Measurements from ENCODE around the gene MACROH2A1.

Gene MACROH2A1

GRCh38 chr5:135344349-135344748, 54.7 kb downstream of the MACROH2A1 start:
- TF ChIP-seq BACH2 (CRISPR knock-in tag; IDR thresholded peaks at IDR 0.05; ENCODE audit: borderline replicate concordance): no peak
- no peak for TF ChIP-seq ZNF70 (CRISPR knock-in tag; IDR thresholded peaks at IDR 0.05)
- no peak for TF ChIP-seq ZFP3 (CRISPR knock-in tag; IDR thresholded peaks at IDR 0.05)
- no peak for TF ChIP-seq ZNF8 (CRISPR knock-in tag; IDR thresholded peaks at IDR 0.05)
- no peak for TF ChIP-seq TSHZ2 (CRISPR knock-in tag; IDR thresholded peaks at IDR 0.05)
- no peak for TF ChIP-seq TOX (CRISPR knock-in tag; IDR thresholded peaks at IDR 0.05; ENCODE audit: borderline replicate concordance)
- no peak; the same call in 2 of the 3 replicates for ATAC-seq

- TF ChIP-seq CSDC2 (CRISPR knock-in tag; IDR thresholded peaks at IDR 0.05): no peak
- TF ChIP-seq ZC3H10 (CRISPR knock-in tag; IDR thresholded peaks at IDR 0.05): no peak
- no peak for TF ChIP-seq GLIS3 (CRISPR knock-in tag; IDR thresholded peaks at IDR 0.05)
- no peak for TF ChIP-seq RARB (CRISPR knock-in tag; IDR thresholded peaks at IDR 0.05)
- no peak for TF ChIP-seq TOX (CRISPR knock-in tag; IDR thresholded peaks at IDR 0.05; ENCODE audit: borderline replicate concordance)
- peak; percentile 31; the same call in 2 of the 3 replicates for ATAC-seq
These were observed 55.6 kb downstream of the MACROH2A1 start for GRCh38 chr5:135343413-135343812.

GRCh38 chr5:135342551-135342875, 56.5 kb downstream of the MACROH2A1 start:
- ATAC-seq: no peak
- TF ChIP-seq TCF4 (CRISPR knock-in tag; IDR thresholded peaks at IDR 0.05; ENCODE audit: borderline replicate concordance): no peak
- no peak for TF ChIP-seq ZFP3 (CRISPR knock-in tag; IDR thresholded peaks at IDR 0.05)
- TF ChIP-seq ZFP30 (CRISPR knock-in tag; IDR thresholded peaks at IDR 0.05): no peak

- no peak for ATAC-seq
- TF ChIP-seq ZNF8 (CRISPR knock-in tag; IDR thresholded peaks at IDR 0.05) (no peak), RARB (CRISPR knock-in tag; IDR thresholded peaks at IDR 0.05) (no peak), BACH2 (CRISPR knock-in tag; IDR thresholded peaks at IDR 0.05; ENCODE audit: borderline replicate concordance) (no peak), ZFP30 (CRISPR knock-in tag; IDR thresholded peaks at IDR 0.05) (no peak), GLIS3 (CRISPR knock-in tag; IDR thresholded peaks at IDR 0.05) (no peak), ISL1 (CRISPR knock-in tag; IDR thresholded peaks at IDR 0.05) (no peak), PATZ1 (CRISPR knock-in tag; IDR thresholded peaks at IDR 0.05; ENCODE audit: borderline replicate concordance) (no peak), TOX (CRISPR knock-in tag; IDR thresholded peaks at IDR 0.05; ENCODE audit: borderline replicate concordance) (no peak), ZFP3 (CRISPR knock-in tag; IDR thresholded peaks at IDR 0.05) (no peak), ARNTL (CRISPR knock-in tag; IDR thresholded peaks at IDR 0.05; ENCODE audit: borderline replicate concordance, low read depth) (no peak), ZNF565 (CRISPR knock-in tag; conservative IDR thresholded peaks at IDR 0.05; ENCODE audit: low read depth) (no peak), CREB5 (CRISPR knock-in tag; IDR thresholded peaks at IDR 0.05; ENCODE audit: low read depth) (no peak), SNAI2 (CRISPR knock-in tag; IDR thresholded peaks at IDR 0.05) (no peak), ESRRG (CRISPR knock-in tag; IDR thresholded peaks at IDR 0.05) (no peak), POU6F1 (CRISPR knock-in tag; IDR thresholded peaks at IDR 0.05; ENCODE audit: borderline replicate concordance, low read depth) (no peak), CSRNP3 (CRISPR knock-in tag; IDR thresholded peaks at IDR 0.05) (no peak), OSR1 (CRISPR knock-in tag; IDR thresholded peaks at IDR 0.05) (no peak), TCF4 (CRISPR knock-in tag; IDR thresholded peaks at IDR 0.05; ENCODE audit: borderline replicate concordance) (no peak), ZC3H10 (CRISPR knock-in tag; IDR thresholded peaks at IDR 0.05) (no peak), PPARA (CRISPR knock-in tag; IDR thresholded peaks at IDR 0.05; ENCODE audit: borderline replicate concordance) (no peak)
These were observed 57.1 kb downstream of the MACROH2A1 start for GRCh38 chr5:135341696-135342550.

All from SK-N-SH treated with all-trans-retinoic acid at 6 μM for 48 hours (cell line).